A549 (cell line): Measurements from ENCODE around the gene INHBE. TPM values are rescaled to one million over a fixed set of nuclear protein-coding genes. Genes with fewer than 3 reads are reported as not detected.
A peak's percentile ranks its signal among the peaks of the same experiment; 100 is the strongest.

Experiments
- ATAC-seq, 2 experiments: fragments of 200-7000 bp in 1 of 2; fragments of >200 bp in 1 of 2; cut with Nextera tagmentation in 1 of 2; cut with Tn5 transposase in 1 of 2; 3 replicates each; pipeline versions ENCODE4 v1.8.0 to v1.9.1; 2018 to 2020; ENCODE audit warnings: mild to moderate bottlenecking in 1 of 2, moderate library complexity in 1 of 2
- CTCF ChIA-PET: fragments of 300-600 bp; sonication (Branson Sonifier 250); formaldehyde crosslinking; extraction: SDS; loops from one replicate; lab custom pipeline; 2021; ENCODE audit warnings: antibody characterized with exemption, inconsistent platforms; lab: Yijun Ruan, JAX
- POLR2A ChIA-PET: fragments of 350-600 bp; formaldehyde crosslinking; extraction: SDS; loops from one replicate; lab custom pipeline; 2021; ENCODE audit warnings: antibody characterized with exemption, inconsistent platforms; lab: Yijun Ruan, JAX
- DNase-seq, 2 experiments: peaks; one replicate each; pipeline versions ENCODE4 v3.0.0 to v3.0.0-alpha.2; 2011 to 2016; ENCODE audit warnings: low read depth in 1 of 2, low spot score in 1 of 2
- FAIRE-seq: peaks from 2 replicates; lab custom pipeline; 2011; peaks lifted over from hg19 to GRCh38; lab: Jason Lieb, UNC
- H3K27ac ChIP-seq, 2 experiments: fragments of >200 bp; sonication (Bioruptor Twin); formaldehyde crosslinking; 3 replicates each; pipeline ENCODE4 v1.5.1; 2016 to 2017
- H3K4me1 ChIP-seq: fragments of >200 bp; sonication (Bioruptor Twin); formaldehyde crosslinking; 3 replicates; pipeline ENCODE4 v1.6.1; 2016
- H3K4me2 ChIP-seq: fragments of >200 bp; sonication (Bioruptor Twin); formaldehyde crosslinking; 3 replicates; pipeline ENCODE4 v1.6.1; 2016
- H3K4me3 ChIP-seq: fragments of >200 bp; sonication (Bioruptor Twin); formaldehyde crosslinking; 3 replicates; pipeline ENCODE4 v1.5.1; 2016
- H3K9me3 ChIP-seq: fragments of >200 bp; sonication (Bioruptor Twin); formaldehyde crosslinking; 3 replicates; pipeline ENCODE4 v1.6.1; 2016
- CBX2 ChIP-seq: fragments of 200-600 bp; sonication (generic); IDR thresholded peaks from 2 replicates; pipeline ENCODE4 v1.6.1; 2016; ENCODE audit warnings: low read depth, mild to moderate bottlenecking, borderline replicate concordance
- CEBPB ChIP-seq, 2 experiments: fragments of >200 bp in 1 of 2; sonication (Bioruptor Twin) in 1 of 2; formaldehyde crosslinking in 1 of 2; IDR thresholded peaks; 2 replicates each; pipeline ENCODE4 v1.6.1; 2012 to 2016
- CHD4 ChIP-seq: fragments of 200-600 bp; sonication (generic); IDR thresholded peaks from 2 replicates; pipeline ENCODE4 v1.6.1; 2016; ENCODE audit warnings: antibody characterized with exemption, mild to moderate bottlenecking, borderline replicate concordance
- EHF ChIP-seq: fragments of 250-450 bp; sonication (Bioruptor Pico); IDR thresholded peaks from 2 replicates; pipeline ENCODE4 v1.5.0; 2020; ENCODE audit warnings: mild to moderate bottlenecking
- FOXS1 ChIP-seq: fragments of 250-450 bp; sonication (Bioruptor Pico); IDR thresholded peaks from 2 replicates; pipeline ENCODE4 v1.5.0; 2020; ENCODE audit warnings: mild to moderate bottlenecking, moderate library complexity
- GATA3 ChIP-seq: IDR thresholded peaks from 2 replicates; pipeline ENCODE4 v1.6.1; 2012; ENCODE audit warnings: borderline replicate concordance
- HMGXB4 ChIP-seq: fragments of 250-450 bp; sonication (Bioruptor Pico); IDR thresholded peaks from 2 replicates; pipeline ENCODE4 v1.5.0; 2021; ENCODE audit warnings: mild to moderate bottlenecking, moderate library complexity, borderline replicate concordance
- HOXA7 ChIP-seq: fragments of 250-450 bp; sonication (Bioruptor Pico); IDR thresholded peaks from 2 replicates; pipeline ENCODE4 v1.5.0; 2020; ENCODE audit warnings: mild to moderate bottlenecking, moderate library complexity
- HOXB13 ChIP-seq: fragments of 250-450 bp; sonication (Bioruptor Pico); IDR thresholded peaks from 2 replicates; pipeline ENCODE4 v1.5.0; 2020; ENCODE audit warnings: low read depth, mild to moderate bottlenecking, moderate library complexity
- JUNB ChIP-seq: fragments of >200 bp; sonication (Bioruptor Twin); formaldehyde crosslinking; IDR thresholded peaks from 2 replicates; pipeline ENCODE4 v1.6.1; 2016
- MAFK ChIP-seq: fragments of 450-650 bp; IDR thresholded peaks from 2 replicates; pipeline ENCODE4 v1.6.1; 2014; ENCODE audit not compliant: partially characterized antibody
- MAZ ChIP-seq: fragments of 150-350 bp; IDR thresholded peaks from 2 replicates; pipeline ENCODE4 v1.6.1; 2014; ENCODE audit warnings: antibody characterized with exemption, low read depth, low read length, borderline replicate concordance
- MYC ChIP-seq: IDR thresholded peaks from 2 replicates; pipeline ENCODE4 v1.6.1; 2012; ENCODE audit warnings: mild to moderate bottlenecking, inconsistent platforms, low read length, improper control_type of control experiment, borderline replicate concordance
- NR3C1 ChIP-seq: fragments of >200 bp; sonication (Bioruptor Twin); formaldehyde crosslinking; IDR thresholded peaks from 3 replicates; pipeline ENCODE4 v1.6.1; 2017
- PBX3 ChIP-seq: IDR thresholded peaks from 2 replicates; pipeline ENCODE4 v1.6.1; 2012
- PHF8 ChIP-seq: fragments of 200-600 bp; sonication (generic); IDR thresholded peaks from 2 replicates; pipeline ENCODE4 v1.6.1; 2016; ENCODE audit warnings: low read depth, mild to moderate bottlenecking, antibody characterized with exemption, moderate library complexity, borderline replicate concordance
- RAD21 ChIP-seq, 2 experiments: fragments of >200 bp in 1 of 2; sonication (Bioruptor Twin) in 1 of 2; formaldehyde crosslinking in 1 of 2; IDR thresholded peaks in 1 of 2; conservative IDR thresholded peaks in 1 of 2; 2 replicates in 1 of 2; 3 replicates in 1 of 2; pipeline ENCODE4 v1.6.1; 2012 to 2018; ENCODE audit warnings: inconsistent platforms in 1 of 2
- RCOR1 ChIP-seq: fragments of 150-350 bp; IDR thresholded peaks from 2 replicates; pipeline ENCODE4 v1.6.1; 2014; ENCODE audit warnings: antibody characterized with exemption, low read length, low read depth
- REST ChIP-seq: fragments of 200-600 bp; sonication (generic); IDR thresholded peaks from 2 replicates; pipeline ENCODE4 v1.6.1; 2016; ENCODE audit warnings: antibody characterized with exemption, mild to moderate bottlenecking, moderate library complexity
- ZFP36 ChIP-seq: fragments of 450-650 bp; IDR thresholded peaks from 2 replicates; pipeline ENCODE4 v1.6.1; 2014; ENCODE audit warnings: borderline replicate concordance; ENCODE audit not compliant: partially characterized antibody
- WGBS: methylation state at CpG from one replicate; pipeline ENCODE4 v1.1.6; 2017; ENCODE audit errors: missing lambda C conversion rate; 5-methylcytosine and 5-hydroxymethylcytosine counted together
- polyA plus RNA-seq, 4 experiments: library from polyadenylated mRNA; depleted of rRNA in 3 of 4; stranded (reverse); fragments of >200 nt; fragmentation: RNase III in 1 of 4; extraction: RNeasy Plus Mini Kit Qiagen cat#74134 plus additional on column Dnase treatment in 1 of 4; gene quantifications; 2 replicates in 3 of 4; 3 replicates in 1 of 4; pipeline ENCODE4 v1.2.3, GENCODE V29; 2011 to 2017
- TF ChIP-seq, protein P1 (sequence below): fragments of 250-450 bp; sonication (Bioruptor Pico); IDR thresholded peaks from 2 replicates; pipeline ENCODE4 v1.5.0; 2020; ENCODE audit warnings: low read depth, mild to moderate bottlenecking, moderate library complexity
- TF ChIP-seq, protein P2 (sequence below): fragments of >200 bp; sonication (Bioruptor Twin); formaldehyde crosslinking; IDR thresholded peaks from 3 replicates; pipeline ENCODE4 v1.6.1; 2016

INHBE gene
- polyA plus RNA-seq, 2 of the 4 experiments (the other 2 are of a cell fraction) = 0.74 to 2.4 TPM

DNA sequence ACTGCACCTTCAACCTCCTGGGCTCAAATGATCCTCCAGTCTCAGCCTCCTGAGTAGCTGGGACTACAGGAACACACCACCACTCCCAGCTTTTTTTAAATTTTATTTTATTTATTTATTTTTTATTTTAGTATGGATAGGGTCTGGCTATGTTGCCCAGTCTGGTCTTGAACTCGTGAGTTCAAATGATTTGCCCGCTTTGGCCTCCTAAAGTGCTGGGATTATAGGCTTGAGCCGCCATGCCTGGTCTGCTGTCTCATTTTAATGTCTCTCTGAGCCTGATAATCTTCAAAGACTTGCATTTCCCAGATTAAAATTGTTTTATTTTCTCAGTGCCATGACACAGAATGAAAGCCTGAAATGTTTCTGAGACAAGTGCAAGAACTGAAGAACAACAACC, 21.7 kb upstream of the INHBE start (continued):
- TF ChIP-seq RCOR1 = no peak
- TF ChIP-seq RAD21 (conservative IDR thresholded peaks at IDR 0.05 in 1 of 2, IDR thresholded peaks at IDR 0.05 in 1 of 2) = no peak
- no peak for TF ChIP-seq HOXB13

- no peak within 1 kb of the TSS for H3K4me3 ChIP-seq
- CTCF ChIA-PET = interaction anchor here (0.7 to 4.8 kb wide), 12 partner anchors 13 to 127 kb away, joined by 3 to 32 read pairs (median 4); partner anchors contain the start of genes GLI1 and INHBE
- H3K9me3 ChIP-seq = no peaks in the 10 kb centered on the region
- H3K4me2 ChIP-seq = no peak within 1 kb of the TSS
- no peak for TF ChIP-seq ZFP36
- no peak for TF ChIP-seq CEBPB (IDR thresholded peaks at IDR 0.05)
- no peak for TF ChIP-seq MYC
- TF ChIP-seq, all 56 proteins: peak for 0
- Histone ChIP-seq H3K27ac (peak within 1 kb of the TSS in 1 of 2 experiments; percentile 21; a peak in 1 of 6 replicates), H3K4me1 (peaks cover 13% of the 10 kb centered on the region; the same call in 2 of the 3 replicates)
- POLR2A ChIA-PET = no interaction called here
- 76% methylated on average over 8 of the region's 8 CpGs for WGBS
- FAIRE-seq (no peak), DNase-seq (no peak), ATAC-seq (no peak)
Observed at GRCh38 chr12:57434517-57435223, 20.4 kb upstream of the INHBE start, which contains the start of gene INHBC. Gene INHBC (plus strand): TSS chr12:57434784. CDS start chr12:57434887, 103 bp downstream.

- FAIRE-seq = no peak
- POLR2A ChIA-PET = no interaction called here
- CTCF ChIA-PET = interaction anchor here (0.6 to 4.8 kb wide), 9 partner anchors 12 to 99 kb away, joined by 3 to 32 read pairs (median 4); partner anchors contain the start of genes GLI1 and INHBE
Observed at GRCh38 chr12:57435293-57435692, 19.8 kb upstream of the INHBE start.

GRCh38 chr12:57438400-57438799, 16.7 kb upstream of the INHBE start:
- DNase-seq (no peak), ATAC-seq (no peak), FAIRE-seq (no peak)
- Histone ChIP-seq H3K4me3 (no peak overlapping the region), H3K27ac (no peak overlapping the region), H3K4me1 (peaks cover 6% of the 10 kb centered on the region; the same call in 1 of the 3 replicates), H3K4me2 (no peak overlapping the region), H3K9me3 (peaks cover 15% of the 10 kb centered on the region)
- 96% methylated on average over 1 of the region's 1 CpG for WGBS
- POLR2A ChIA-PET = no interaction called here
- CTCF ChIA-PET = interaction anchor here (1.4 to 3.9 kb wide), 3 partner anchors 14 to 199 kb away, joined by 3 to 22 read pairs (median 19); partner anchors contain the start of gene INHBE
- TF ChIP-seq HMGXB4 (CRISPR knock-in tag) (no peak), HOXB13 (no peak), MYC (no peak), GATA3 (no peak), REST (no peak), RAD21 (conservative IDR thresholded peaks at IDR 0.05 in 1 of 2, IDR thresholded peaks at IDR 0.05 in 1 of 2) (no peak), MAFK (no peak)
- TF ChIP-seq, protein P1, sequence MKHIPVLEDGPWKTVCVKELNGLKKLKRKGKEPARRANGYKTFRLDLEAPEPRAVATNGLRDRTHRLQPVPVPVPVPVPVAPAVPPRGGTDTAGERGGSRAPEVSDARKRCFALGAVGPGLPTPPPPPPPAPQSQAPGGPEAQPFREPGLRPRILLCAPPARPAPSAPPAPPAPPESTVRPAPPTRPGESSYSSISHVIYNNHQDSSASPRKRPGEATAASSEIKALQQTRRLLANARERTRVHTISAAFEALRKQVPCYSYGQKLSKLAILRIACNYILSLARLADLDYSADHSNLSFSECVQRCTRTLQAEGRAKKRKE (CRISPR knock-in tag) = no peak

More at GRCh38 chr12:57435293-57435692, 19.8 kb upstream of the INHBE start:
- Histone ChIP-seq H3K27ac (peak overlapping the region in 1 of 2 experiments; percentile 21; a peak in 1 of 6 replicates), H3K4me2 (no peak overlapping the region), H3K4me3 (no peak overlapping the region), H3K4me1 (peaks cover 13% of the 10 kb centered on the region; the same call in 2 of the 3 replicates), H3K9me3 (no peaks in the 10 kb centered on the region)
- TF ChIP-seq CHD4 (no peak), NR3C1 (no peak), JUNB (no peak), FOXS1 (no peak), EHF (CRISPR knock-in tag) (no peak), HOXA7 (CRISPR knock-in tag) (no peak), CBX2 (no peak), PHF8 (no peak), MAZ (no peak), PBX3 (no peak), ZFP36 (no peak)
- TF ChIP-seq, protein P2, sequence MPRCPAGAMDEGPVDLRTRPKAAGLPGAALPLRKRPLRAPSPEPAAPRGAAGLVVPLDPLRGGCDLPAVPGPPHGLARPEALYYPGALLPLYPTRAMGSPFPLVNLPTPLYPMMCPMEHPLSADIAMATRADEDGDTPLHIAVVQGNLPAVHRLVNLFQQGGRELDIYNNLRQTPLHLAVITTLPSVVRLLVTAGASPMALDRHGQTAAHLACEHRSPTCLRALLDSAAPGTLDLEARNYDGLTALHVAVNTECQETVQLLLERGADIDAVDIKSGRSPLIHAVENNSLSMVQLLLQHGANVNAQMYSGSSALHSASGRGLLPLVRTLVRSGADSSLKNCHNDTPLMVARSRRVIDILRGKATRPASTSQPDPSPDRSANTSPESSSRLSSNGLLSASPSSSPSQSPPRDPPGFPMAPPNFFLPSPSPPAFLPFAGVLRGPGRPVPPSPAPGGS = no peak
- DNase-seq = no peak
- WGBS = 62% methylated on average over 4 of the region's 4 CpGs
- no peak for ATAC-seq
